NK-92 (cell line): Measurements from ENCODE around the gene SOS1.
"Not testable (repeated sequence)": the region's sequence is repeated elsewhere in the genome, so short reads cannot be mapped to it uniquely, and the experiment has no call there.

Experiments
- DNase-seq: peaks from one replicate; lab custom pipeline; 2025; ENCODE audit not compliant: unreplicated experiment; lab: John Stamatoyannopoulos, UW

The SOS1 gene

GRCh38 chr2:39120771-39121522 lies at the start of gene SOS1:
TSS of gene SOS1 (minus strand) at chr2:39121051. CDS start at chr2:39120422, 629 bp downstream.
- DNase-seq, result peak; percentile 51

GRCh38 chr2:39164089-39164488 lies 43.2 kb upstream of the SOS1 start:
- DNase-seq, result no peak

- no peak for DNase-seq
Measured at GRCh38 chr2:39160982-39161381, 40.1 kb upstream of the SOS1 start.

- no peak for DNase-seq
Measured at GRCh38 chr2:39159283-39159682, 38.4 kb upstream of the SOS1 start.

GRCh38 chr2:39158351-39158750 lies 37.5 kb upstream of the SOS1 start:
- DNase-seq, result no peak

- DNase-seq, result no peak
Measured at GRCh38 chr2:39156846-39157245, 36.0 kb upstream of the SOS1 start.

GRCh38 chr2:39156107-39156506 lies 35.3 kb upstream of the SOS1 start:
- no peak for DNase-seq

GRCh38 chr2:39155573-39155972 lies 34.7 kb upstream of the SOS1 start:
- DNase-seq, result not testable (repeated sequence)

GRCh38 chr2:39154944-39155343 lies 34.1 kb upstream of the SOS1 start:
- DNase-seq, result no peak

GRCh38 chr2:39153312-39153711 lies 32.5 kb upstream of the SOS1 start:
- DNase-seq, result no peak

GRCh38 chr2:39152504-39152903 lies 31.7 kb upstream of the SOS1 start:
- DNase-seq, result no peak

- no peak for DNase-seq
Measured at GRCh38 chr2:39150890-39151497, 30.1 kb upstream of the SOS1 start.

GRCh38 chr2:39150102-39150562 lies 29.3 kb upstream of the SOS1 start:
- no peak for DNase-seq

GRCh38 chr2:39146630-39147029 lies 25.8 kb upstream of the SOS1 start:
- DNase-seq, result no peak

- DNase-seq, result no peak
Measured at GRCh38 chr2:39145906-39146421, 25.1 kb upstream of the SOS1 start.

- no peak for DNase-seq
Measured at GRCh38 chr2:39144416-39144815, 23.6 kb upstream of the SOS1 start.

GRCh38 chr2:39142904-39143605 lies 22.2 kb upstream of the SOS1 start:
- DNase-seq, result no peak

- DNase-seq, result no peak
Measured at GRCh38 chr2:39141334-39142271, 20.8 kb upstream of the SOS1 start.

GRCh38 chr2:39140948-39141333 lies 20.1 kb upstream of the SOS1 start:
- DNase-seq, result not testable (repeated sequence)

- no peak for DNase-seq
Measured at GRCh38 chr2:39140322-39140847, 19.5 kb upstream of the SOS1 start.
